Measurements from ENCODE around the gene GRB2.
"Not testable (repeated sequence)": the region's sequence is repeated elsewhere in the genome, so short reads cannot be mapped to it uniquely, and the experiment has no call there.

GRB2 gene

GRCh38 chr17:75405365-75406221 lies at the start of gene GRB2:
GRB2 (minus strand) TSS chr17:75405678; CDS start chr17:75393628, 12,050 bp downstream.
- DNase-seq, result peak; percentile 100

GRCh38 chr17:75454672-75455071 lies 49.2 kb upstream of the GRB2 start:
- DNase-seq, result not testable (repeated sequence)

DNA sequence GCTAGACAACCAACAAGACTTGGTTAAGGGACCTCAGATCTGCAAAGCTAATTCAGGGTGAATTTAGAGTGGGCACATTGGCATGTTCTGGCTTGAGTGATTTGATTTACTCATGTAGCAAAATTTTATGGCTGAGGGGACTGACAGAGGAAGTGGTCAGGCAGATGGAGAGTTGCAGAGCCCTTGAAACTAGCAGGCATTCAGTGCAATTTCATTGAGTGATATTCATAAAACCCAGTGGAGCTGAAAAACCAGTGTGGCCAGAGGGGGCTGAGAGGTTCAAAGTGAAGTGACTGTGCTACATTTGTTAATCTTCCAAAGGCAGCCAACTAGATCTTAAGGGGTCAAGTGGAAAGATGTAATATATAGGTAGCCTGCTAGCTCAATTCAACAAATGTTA lies 48.7 kb upstream of the GRB2 start:
- no peak for DNase-seq

- no peak for DNase-seq
Observed at GRCh38 chr17:75450270-75450669, 44.8 kb upstream of the GRB2 start.

GRCh38 chr17:75447951-75448856 lies 42.7 kb upstream of the GRB2 start:
- no peak for DNase-seq

- DNase-seq, result not testable (repeated sequence)
Observed at GRCh38 chr17:75445896-75446295, 40.4 kb upstream of the GRB2 start.

GRCh38 chr17:75445296-75445695 lies 39.8 kb upstream of the GRB2 start:
- DNase-seq, result no peak

DNA sequence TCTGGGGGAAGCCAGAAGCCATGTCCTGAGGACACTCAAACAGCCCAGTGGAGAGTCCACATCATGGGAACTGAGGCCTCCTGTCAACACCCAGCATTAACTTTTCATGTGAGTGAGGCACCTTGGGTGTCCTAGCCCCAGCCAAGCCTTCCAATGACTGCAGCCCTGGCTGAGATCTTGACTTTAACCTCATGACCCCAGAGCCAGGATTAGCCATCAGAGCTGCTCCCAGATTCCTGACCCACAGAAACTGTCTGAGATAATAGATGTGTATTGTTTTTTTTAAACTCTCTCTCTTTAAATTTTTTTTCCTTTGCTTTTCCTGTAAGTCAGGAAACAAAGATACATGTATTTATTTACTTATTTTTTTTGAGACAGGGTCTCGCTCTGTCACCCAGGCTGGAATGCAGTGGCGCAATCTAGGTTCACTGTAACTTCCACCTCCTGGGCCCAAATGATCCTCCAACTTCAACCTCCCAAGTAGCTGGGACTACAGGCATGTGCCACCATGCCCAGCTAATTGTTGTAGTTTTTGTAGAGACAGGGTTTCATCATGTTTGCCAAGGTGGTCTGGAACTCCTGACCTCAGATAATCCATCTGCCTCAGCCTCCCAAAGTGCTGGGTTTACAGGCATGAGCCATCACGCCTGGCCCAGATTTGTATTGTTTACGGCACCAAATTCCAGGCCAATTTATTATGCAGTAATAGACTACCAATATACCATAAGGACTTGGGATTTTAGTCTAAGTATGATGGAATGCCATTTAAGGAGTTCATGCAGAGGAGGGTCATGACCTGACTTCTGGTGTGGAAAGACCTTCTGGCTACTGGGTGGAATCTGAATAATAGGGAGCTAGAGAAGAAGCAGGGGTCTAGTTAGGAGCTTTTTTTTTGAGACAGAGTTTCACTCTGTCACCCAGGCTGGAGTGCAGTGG lies 37.0 kb upstream of the GRB2 start:
- DNase-seq, result no peak

- no peak for DNase-seq
Observed at GRCh38 chr17:75440738-75441448, 35.4 kb upstream of the GRB2 start.

- DNase-seq, result no peak
Observed at GRCh38 chr17:75439287-75439686, 33.8 kb upstream of the GRB2 start.

- DNase-seq, result not testable (repeated sequence)
Observed at GRCh38 chr17:75437404-75437803, 31.9 kb upstream of the GRB2 start.

DNA sequence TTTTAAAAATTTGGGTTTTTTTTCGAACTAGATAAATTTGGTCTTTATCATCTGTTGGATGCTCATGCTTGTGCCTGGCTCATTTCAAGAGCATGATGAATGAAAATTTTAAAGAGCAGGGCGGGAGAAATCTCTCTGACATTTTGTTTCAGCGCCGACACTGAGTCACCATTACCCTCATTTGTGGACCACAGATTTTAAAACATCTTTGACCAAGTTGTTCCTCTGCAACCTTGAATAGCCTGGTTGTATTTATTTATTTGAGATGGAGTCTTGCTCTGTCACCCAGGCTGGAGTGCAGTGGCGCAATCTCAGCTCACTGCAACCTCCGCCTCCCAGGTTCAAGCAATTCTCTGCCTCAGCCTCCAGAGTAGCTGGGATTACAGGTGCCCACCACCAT lies 29.0 kb upstream of the GRB2 start:
- DNase-seq, result not testable (repeated sequence)

- no peak for DNase-seq
Observed at GRCh38 chr17:75433218-75433783, 27.8 kb upstream of the GRB2 start.

- DNase-seq, result no peak
Observed at GRCh38 chr17:75430159-75430974, 24.9 kb upstream of the GRB2 start.

GRCh38 chr17:75428543-75429469 lies 23.3 kb upstream of the GRB2 start:
- no peak for DNase-seq

- DNase-seq, result no peak
Observed at GRCh38 chr17:75418531-75418930, 13.1 kb upstream of the GRB2 start.

- no peak for DNase-seq
Observed at GRCh38 chr17:75417054-75417580, 11.6 kb upstream of the GRB2 start.

- no peak for DNase-seq
Observed at GRCh38 chr17:75416006-75416405, 10.5 kb upstream of the GRB2 start.

- no peak for DNase-seq
Observed at GRCh38 chr17:75414488-75414887, 9.0 kb upstream of the GRB2 start.

Measured in activated effector memory CD4-positive, alpha-beta T cell treated with anti-CD3 and anti-CD28 coated beads, Interleukin-2, amount 50 U/mL, for 16 hours (primary cell).